Measurements from ENCODE around the gene HDAC4. TPM values are rescaled to one million over a fixed set of nuclear protein-coding genes. Genes with fewer than 3 reads are reported as not detected.

The HDAC4 gene
- total and polyA plus RNA-seq, 9 of the 15 experiments (the other 6 are each of a cell fraction or from before 2014, with no cell fraction given) = 0.11 to 20.2 (median 4.0) TPM

DNA sequence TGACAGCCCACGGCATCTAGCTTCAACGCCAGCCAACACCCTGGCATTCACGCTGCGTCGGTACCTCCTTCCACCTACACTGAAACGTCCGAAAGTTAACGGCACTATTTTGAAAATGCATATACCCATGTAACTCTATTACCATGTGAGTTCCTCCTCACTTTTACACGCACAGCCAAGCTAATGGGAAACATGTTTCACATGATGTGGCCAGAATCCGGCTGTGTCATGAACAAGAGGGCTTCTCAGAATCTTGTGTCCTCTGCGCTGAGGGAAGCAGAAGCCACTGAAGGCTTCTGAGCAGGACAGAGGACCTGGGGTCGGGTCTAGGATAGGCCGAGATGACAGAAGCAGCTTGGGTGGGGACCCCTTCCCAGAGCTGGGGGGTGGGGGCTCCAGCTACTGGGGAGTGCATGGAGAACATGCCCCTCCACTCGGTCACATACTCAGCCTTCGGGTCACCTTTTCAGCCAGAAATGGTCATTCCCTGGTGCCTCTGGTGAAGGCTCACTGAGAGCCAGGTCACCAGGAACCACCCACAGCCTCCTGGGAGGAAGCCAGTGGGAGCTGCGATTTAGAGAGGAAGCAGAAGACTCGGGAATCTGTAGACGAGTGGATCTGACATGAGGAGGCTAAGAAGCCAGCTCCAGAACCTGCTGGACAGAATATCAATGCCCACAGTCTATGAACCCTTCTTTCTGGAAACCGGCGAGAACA lies 41.5 kb downstream of the HDAC4 start:
- BruUV-seq (replicated peaks) = no TSS peak
- no peaks in the 10 kb centered on the region for H3K9me1 ChIP-seq (ENCODE audit: control insufficient read depth, insufficient read depth, low read length)
- TF ChIP-seq NFXL1 (CRISPR knock-in tag; IDR thresholded peaks at IDR 0.05) (no peak), PCBP2 (IDR thresholded peaks at IDR 0.05; ENCODE audit: low read depth, low read length, poor library complexity, severe bottlenecking) (no peak), LEF1 (IDR thresholded peaks at IDR 0.05) (no peak), ZBTB17 (CRISPR knock-in tag; IDR thresholded peaks at IDR 0.05) (no peak), ZSCAN32 (CRISPR knock-in tag; IDR thresholded peaks at IDR 0.05) (no peak), RAD21 (CRISPR knock-in tag; conservative IDR thresholded peaks at IDR 0.05 in 1 of 2, IDR thresholded peaks at IDR 0.05 in 1 of 2) (no peak), HLTF (IDR thresholded peaks at IDR 0.05) (no peak), HDAC2 (IDR thresholded peaks at IDR 0.05) (no peak), HDAC1 (IDR thresholded peaks at IDR 0.05) (no peak), MNT (conservative IDR thresholded peaks at IDR 0.05) (no peak), KLF1 (tag; IDR thresholded peaks at IDR 0.05) (no peak), ZNF592 (IDR thresholded peaks at IDR 0.05) (no peak), RFX1 (IDR thresholded peaks at IDR 0.05) (no peak), ZFP30 (CRISPR knock-in tag; IDR thresholded peaks at IDR 0.05; ENCODE audit: borderline replicate concordance) (no peak), ZNF146 (CRISPR knock-in tag; IDR thresholded peaks at IDR 0.05; ENCODE audit: unreplicated experiment) (no peak)
- TF ChIP-seq, protein P1, sequence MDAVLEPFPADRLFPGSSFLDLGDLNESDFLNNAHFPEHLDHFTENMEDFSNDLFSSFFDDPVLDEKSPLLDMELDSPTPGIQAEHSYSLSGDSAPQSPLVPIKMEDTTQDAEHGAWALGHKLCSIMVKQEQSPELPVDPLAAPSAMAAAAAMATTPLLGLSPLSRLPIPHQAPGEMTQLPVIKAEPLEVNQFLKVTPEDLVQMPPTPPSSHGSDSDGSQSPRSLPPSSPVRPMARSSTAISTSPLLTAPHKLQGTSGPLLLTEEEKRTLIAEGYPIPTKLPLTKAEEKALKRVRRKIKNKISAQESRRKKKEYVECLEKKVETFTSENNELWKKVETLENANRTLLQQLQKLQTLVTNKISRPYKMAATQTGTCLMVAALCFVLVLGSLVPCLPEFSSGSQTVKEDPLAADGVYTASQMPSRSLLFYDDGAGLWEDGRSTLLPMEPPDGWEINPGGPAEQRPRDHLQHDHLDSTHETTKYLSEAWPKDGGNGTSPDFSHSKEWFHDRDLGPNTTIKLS (IDR thresholded peaks at IDR 0.05; ENCODE audit: borderline replicate concordance, low read depth) = no peak
- no peaks in the 10 kb centered on the region for H3K36me3 ChIP-seq (ENCODE audit: control insufficient read depth, insufficient read depth, low read length)
- no peak overlapping the region for H3K4me3 ChIP-seq
- no peak for FAIRE-seq
- no peaks in the 10 kb centered on the region for H3K27me3 ChIP-seq (ENCODE audit: control insufficient read depth in 2 of 2, insufficient read depth in 2 of 2, low read length in 2 of 2)
- H3K4me2 ChIP-seq (ENCODE audit: insufficient read depth, low read length) = no peak overlapping the region
- in situ Hi-C loops (cut with MboI) (no loop called here), intact Hi-C loops (cut with micrococcal nuclease) (no loop called here)
- peaks cover 7% of the 10 kb centered on the region; the same call in 1 of the 2 replicates for H4K20me1 ChIP-seq (replicated peaks; ENCODE audit: control insufficient read depth, insufficient read depth, low read length)
- H3K27ac ChIP-seq (ENCODE audit: extremely low read depth, low read depth, low read length) = no peak overlapping the region
- peaks cover 11 to 12% of the 10 kb centered on the region in 2 experiments; a peak in 4 of 5 replicates for H3K4me1 ChIP-seq (replicated peaks in 1 of 2; ENCODE audit: control insufficient read depth in 2 of 2, insufficient read depth in 2 of 2, low read length in 2 of 2)
- H2AFZ ChIP-seq (ENCODE audit: low read depth, low read length) = no peak overlapping the region
- no peak overlapping the region for H3K9ac ChIP-seq (ENCODE audit: insufficient read depth in 1 of 2, low read depth in 2 of 2, low read length in 2 of 2)
- ATAC-seq = no peak
- WGBS (ENCODE audit: insufficient coverage, low coverage, missing lambda C conversion rate) = 89% methylated on average over 16 of the region's 20 CpGs
- H3K79me2 ChIP-seq (ENCODE audit: control insufficient read depth, insufficient read depth, low read length) = peaks cover 21% of the 10 kb centered on the region
- H3K9me3 ChIP-seq (replicated peaks; ENCODE audit: control insufficient read depth, insufficient read depth, low read depth, low read length) = peaks cover 1% of the 10 kb centered on the region; the same call in 1 of the 2 replicates
- ChIA-PET POLR2A (no interaction called here), CTCF (ENCODE audit: low intra/inter-chr PET ratio) (no interaction called here)
- no peak for DNase-seq (ENCODE audit: extremely low read depth in 1 of 4, low spot score in 3 of 4)
